GM19452 (cell line): ENCODE data around the gene FAM78A.

Experiments used
- ATAC-seq: cut with Tn5 transposase; IDR thresholded peaks from one replicate; pipeline ENCODE4 v1.9.1; 2021; ENCODE audit not compliant: unreplicated experiment

FAM78A gene

GRCh38 chr9:131276094-131276888 lies at the start of gene FAM78A:
TSS of gene FAM78A (minus strand) at chr9:131276510. CDS start at chr9:131276179, 331 bp downstream.
- no peak for ATAC-seq

- no peak for ATAC-seq
Measured at GRCh38 chr9:131324736-131325679, 48.7 kb upstream of the FAM78A start.

DNA sequence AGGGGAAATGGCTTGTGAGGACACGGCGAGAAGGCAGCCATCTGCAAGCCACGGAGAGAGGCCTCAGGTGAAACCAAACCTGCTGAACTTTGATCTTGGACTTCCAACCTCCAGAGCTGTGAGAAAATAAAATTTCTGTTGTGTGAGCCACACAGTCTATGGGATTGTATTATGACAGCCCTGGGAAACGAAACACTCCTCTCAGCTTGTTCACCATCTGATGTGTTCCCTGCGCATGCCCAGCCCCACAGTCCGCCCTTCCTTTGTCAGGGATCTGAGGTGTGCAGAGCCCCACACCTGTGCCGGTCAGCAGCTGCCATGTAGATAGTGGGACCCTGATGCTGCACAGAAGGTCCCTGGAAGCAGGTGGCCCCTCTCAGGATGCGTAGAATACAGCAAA lies 47.3 kb upstream of the FAM78A start:
- ATAC-seq, result no peak

DNA sequence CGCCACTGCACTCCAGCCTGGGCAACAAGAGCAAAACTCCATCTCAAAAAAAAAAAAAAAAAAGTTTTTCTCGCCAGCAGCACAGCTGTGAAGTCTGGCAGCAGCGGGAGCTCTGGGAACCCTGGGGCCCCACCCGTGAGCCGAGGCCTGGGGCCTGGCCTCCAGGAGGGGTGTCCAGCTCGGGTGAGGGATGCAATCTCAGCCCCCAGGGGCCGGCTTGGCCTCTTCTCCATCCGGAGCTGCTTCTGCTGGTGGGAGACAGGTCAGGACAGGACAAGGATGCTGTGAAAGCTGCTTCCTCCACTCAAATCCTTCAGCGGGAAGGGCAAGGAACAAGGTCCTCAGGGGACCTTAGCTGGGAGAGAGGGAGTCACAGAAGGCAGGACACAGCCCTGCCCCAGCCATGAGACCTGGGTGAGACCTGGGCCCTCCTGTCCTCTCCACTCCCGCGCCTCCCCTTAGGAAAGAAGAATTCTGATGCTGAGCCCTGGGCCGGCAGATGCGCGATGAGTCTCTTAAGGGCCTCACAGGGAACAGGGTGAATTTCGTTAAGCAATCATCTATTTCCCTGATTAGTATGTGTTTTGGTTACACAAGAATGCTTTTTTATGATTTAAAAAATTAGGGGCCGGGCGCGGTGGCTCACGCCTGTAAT lies 43.8 kb upstream of the FAM78A start:
- no peak for ATAC-seq

- ATAC-seq, result no peak
Measured at GRCh38 chr9:131319486-131319885, 43.2 kb upstream of the FAM78A start.

- ATAC-seq, result no peak
Measured at GRCh38 chr9:131318231-131319085, 42.1 kb upstream of the FAM78A start.

DNA sequence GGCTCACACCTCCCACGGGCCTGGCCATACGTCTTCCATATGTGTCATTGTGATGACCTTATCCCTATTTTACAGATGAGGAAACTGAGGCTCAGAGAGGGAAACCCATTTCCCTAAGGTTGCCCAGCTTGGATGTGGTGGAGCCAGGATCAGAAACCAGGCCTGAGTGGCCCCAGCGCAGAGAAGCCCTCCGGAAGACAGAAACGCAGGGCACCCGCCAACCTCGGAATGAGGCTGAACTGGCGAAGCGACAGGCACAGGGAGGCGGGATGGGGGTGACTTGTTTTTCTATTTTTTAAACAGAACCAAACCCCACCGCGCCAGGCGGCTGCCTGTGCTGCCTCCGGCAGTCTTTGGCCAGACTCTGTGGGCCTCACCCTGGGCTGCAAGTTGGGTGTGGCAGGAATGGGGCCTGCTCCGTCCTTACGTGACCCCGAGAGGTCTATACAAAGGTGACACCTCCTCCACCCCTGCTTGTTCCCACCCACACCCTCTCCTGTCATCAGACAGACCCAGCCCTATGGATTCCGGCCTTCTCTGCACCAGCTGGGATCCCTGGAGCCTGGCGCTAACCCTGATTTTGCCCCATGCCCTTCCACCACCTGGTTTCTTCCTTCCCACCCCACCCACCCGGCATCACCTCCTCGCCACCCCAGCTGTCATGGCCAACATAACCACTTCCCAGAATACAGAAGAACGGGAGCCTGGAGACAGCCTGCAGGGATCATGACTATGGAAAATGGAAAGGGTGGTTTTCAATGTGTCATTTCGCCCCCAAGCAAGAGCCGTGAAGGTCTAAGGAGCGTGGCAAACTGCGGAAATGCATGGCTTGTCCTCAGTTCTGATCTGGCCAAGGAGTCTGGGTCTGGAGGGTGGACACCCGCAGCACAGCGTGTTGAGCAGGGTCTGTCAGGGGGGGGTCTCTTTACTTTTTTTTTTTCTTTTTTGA lies 36.8 kb upstream of the FAM78A start:
- no peak for ATAC-seq

GRCh38 chr9:131312246-131312645 lies 35.9 kb upstream of the FAM78A start:
- no peak for ATAC-seq

- no peak for ATAC-seq
Measured at GRCh38 chr9:131310833-131311554, 34.7 kb upstream of the FAM78A start.

DNA sequence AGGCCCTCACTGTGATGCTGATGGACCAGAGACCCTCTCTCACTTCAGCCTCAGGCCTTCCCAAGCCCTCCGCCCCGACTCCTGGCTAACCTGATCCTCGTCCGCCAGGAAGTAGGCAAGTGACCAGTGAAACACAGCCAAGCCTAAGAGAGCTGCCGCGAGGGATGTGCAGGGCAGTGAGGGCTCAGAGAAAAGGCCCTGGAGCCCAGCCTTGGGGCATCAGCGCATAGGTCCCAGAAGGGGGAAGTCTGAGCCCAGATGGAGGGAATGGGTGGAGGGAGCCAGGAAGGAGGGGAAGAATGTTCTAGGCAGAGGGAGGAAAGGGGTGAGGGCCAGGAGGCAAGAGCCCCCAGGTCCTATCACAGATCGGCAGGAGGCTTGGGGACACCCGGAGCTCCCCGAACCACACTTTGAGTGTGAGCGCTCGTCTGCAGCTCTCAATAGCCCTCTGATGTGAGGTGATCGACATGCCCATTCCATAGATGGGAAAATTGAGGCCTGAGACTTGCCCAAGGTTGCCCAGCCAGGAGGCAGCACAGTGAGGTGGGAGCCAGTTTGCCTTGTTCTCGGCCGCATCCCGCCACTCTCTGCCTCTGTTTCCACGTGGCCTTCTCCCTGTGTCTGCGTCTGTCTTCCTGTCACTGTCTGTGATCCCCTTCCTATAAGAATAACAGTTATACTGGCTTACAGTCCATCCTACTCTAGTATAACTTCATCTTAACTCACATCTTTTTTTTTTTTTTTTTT lies 33.4 kb upstream of the FAM78A start:
- no peak for ATAC-seq

GRCh38 chr9:131308906-131309529 lies 32.7 kb upstream of the FAM78A start:
- ATAC-seq, result no peak

DNA sequence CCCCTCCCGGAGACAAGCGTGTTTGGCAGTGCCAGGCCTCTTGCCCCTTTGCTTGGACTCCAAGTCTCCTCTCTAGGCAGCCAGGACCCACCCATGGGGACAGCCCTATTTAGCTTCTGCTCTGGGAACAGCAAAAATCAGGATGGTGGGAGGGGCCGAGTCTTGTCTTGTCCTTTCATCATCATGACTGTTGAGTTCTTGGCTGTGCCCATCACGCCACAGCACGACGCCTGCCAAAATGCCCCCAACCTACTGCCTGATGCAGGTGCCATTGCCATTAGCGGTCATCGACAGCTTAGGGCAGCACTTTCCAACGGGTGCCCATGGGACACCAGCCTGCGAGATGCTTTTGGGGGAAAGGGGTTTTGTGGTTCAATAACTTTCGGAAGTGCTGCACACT lies 32.1 kb upstream of the FAM78A start:
- no peak for ATAC-seq

GRCh38 chr9:131307974-131308373 lies 31.7 kb upstream of the FAM78A start:
- ATAC-seq, result no peak

GRCh38 chr9:131306397-131307004 lies 30.2 kb upstream of the FAM78A start:
- no peak for ATAC-seq

DNA sequence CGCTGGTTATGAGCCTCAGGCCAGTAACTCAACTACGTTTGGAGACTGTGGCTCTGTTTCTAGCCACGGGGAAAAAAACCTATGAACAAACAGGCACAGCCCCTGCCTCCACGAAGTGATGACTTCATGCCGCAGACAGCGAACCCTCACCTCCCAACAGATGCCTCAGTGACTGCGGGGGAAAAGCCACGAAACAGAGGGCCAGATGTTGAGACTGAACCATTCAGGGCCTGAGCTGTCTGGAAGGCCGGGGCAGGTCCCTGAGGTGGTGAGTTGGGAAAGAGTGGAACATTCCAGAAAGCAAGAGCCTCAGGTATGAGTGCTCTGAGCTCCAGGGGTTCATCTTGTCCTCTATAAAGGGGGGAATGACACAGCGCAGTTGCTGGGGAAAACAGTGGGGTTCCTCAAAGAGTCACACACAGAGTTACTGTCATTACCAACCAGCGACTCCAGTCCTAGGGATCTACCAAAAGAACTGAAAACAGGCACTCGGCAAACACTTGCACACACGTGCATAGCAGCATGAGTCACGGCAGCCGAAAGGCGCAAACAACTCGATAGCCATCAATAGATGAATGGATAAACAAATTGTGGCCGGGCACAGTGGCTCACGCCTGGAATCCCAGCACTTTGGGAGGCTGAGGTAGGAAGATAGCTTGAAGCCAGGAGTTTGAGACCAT lies 28.5 kb upstream of the FAM78A start:
- ATAC-seq, result no peak
